Fibroblast of skin of back (primary cell): ENCODE results near the gene LYL1. TPM values are rescaled to one million over a fixed set of nuclear protein-coding genes. Genes with fewer than 3 reads are reported as not detected.
"Not testable (repeated sequence)": the region's sequence is repeated elsewhere in the genome, so short reads cannot be mapped to it uniquely, and the experiment has no call there.

Source experiments
- DNase-seq: peaks from one replicate; pipeline ENCODE4 v3.0.0-alpha.2; 2013
- polyA plus RNA-seq, 2 experiments: library from polyadenylated mRNA; unstranded; fragments of 120-200 nt; gene quantifications; one replicate each; pipeline ENCODE4 v1.2.1, GENCODE V29; 2013; ENCODE audit not compliant: insufficient read length in 2 of 2

Gene LYL1
- 0.97 TPM for polyA plus RNA-seq (2013, experiment 1 of 2; ENCODE audit: insufficient read length)
- polyA plus RNA-seq (2013, experiment 2 of 2; ENCODE audit: insufficient read length), result 0.40 TPM

DNA sequence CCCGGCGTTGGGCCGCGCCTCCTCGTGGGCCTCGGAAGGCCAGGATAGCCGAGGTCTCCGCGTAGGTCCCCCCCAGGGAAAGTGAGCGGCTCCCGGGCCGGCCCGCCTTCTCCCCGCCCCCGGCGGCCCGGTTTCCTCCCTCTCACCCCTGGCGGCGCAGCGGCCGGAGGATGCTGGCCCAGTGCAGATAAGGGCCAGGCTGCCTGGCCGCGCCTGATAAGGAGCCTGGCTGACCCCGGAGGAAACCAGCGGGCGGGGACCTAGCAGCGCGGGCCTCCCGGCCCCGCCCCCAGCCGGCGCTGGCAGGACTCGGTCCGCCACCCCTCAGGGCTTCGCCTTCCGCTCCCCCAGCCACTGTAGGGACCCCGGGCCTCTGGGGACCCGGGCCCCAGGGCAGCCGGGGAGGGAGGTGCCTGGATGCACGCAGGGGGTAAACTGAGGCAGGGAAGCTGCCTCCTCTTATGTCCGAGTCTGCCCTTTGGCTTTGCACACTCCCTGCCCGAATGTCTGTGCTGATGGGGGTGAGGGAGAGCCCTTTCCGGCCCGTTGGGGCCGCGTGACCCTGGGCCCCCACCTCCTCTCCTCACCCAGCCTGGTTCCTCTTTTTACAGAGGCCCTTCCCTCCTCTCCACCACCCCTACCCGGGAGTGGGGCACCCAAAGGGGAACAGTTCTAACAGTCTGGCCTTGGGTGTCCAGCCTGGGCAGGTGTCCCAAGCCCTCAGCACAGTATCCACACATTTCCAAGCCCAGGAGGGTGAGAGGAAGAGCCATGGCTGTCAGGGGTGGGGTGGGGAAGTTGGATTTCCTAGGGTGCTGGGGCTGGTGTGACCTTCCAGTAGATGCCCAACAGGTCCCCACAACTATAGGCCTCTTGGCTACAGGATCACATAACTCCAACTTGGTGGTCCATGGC lies at the start of gene LYL1:
LYL1 (minus strand) TSS at position 193 of the 915 bp plus-strand sequence. CDS start 1,687 bp downstream, outside the sequence.
- DNase-seq, result peak; percentile 44

DNA sequence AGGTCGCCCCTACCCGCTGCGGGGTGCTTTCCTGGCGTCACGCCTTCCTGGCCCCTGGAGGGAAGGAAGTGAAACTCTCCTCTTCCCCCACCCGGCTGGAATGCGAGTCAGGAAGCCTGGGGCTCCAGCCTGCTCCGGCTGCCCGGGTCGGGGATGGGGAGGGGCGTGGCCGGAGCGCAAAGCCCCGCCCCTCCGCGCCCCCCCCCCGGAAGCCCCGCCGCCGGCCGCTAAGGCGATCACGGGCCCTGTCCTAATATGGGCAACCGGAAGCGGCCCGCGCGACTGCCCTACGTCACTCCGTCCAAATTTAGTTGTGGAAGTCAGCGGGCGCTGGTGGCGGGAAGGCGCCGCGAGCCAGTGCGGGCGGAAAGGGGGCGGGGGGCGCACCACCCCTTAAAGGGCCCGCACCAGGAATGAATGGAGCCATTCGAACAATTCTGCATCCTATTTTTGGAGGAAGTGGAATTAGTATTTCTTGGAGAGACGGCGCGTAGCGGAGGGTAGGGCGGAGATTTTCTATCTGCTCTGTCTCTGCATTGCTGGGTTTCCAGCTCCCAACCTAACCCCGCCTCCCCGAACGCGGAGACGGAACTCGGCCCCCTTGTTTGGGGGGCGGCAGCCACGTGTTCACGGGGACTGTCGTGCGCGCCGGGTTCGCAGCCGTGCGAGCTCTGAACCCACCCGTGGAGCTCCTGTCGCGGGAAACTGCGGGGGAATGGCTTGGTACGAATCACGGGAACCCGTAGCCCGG lies 49.1 kb upstream of the LYL1 start:
- peak; percentile 96 for DNase-seq

DNA sequence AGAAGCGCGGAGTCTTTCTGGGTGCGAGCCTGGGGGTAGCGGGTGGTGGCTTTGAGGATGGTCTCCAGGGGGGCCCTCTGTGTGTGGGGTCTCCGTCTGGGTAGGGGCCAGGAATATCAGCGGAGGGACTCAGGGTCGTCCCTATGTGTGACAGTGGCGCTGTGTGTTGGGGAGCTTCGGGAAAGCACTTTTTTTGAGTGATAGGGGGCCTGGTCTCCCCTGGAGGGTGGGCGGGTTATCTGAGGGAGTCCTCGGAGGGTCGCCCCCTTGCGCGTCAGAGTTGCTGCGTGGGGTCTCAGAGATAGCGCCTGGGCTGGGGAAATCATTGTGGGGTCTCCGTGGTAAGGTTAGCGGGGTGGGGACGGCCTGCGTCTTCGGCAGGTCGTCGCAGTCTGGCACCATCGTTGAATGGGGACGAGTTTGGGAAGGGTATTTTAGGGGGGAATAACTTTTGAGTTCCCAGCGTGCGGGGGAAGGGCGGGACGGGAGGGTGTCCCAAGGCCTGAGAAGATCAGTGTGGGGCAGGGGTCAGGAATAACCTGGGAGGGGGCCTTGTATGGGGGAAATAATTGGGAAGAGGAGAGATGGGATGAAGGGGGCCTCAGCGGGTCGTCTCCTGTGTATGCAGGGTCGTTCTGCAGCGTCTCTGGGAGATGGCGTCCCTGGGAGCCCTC lies 48.4 kb upstream of the LYL1 start:
- DNase-seq, result no peak

DNA sequence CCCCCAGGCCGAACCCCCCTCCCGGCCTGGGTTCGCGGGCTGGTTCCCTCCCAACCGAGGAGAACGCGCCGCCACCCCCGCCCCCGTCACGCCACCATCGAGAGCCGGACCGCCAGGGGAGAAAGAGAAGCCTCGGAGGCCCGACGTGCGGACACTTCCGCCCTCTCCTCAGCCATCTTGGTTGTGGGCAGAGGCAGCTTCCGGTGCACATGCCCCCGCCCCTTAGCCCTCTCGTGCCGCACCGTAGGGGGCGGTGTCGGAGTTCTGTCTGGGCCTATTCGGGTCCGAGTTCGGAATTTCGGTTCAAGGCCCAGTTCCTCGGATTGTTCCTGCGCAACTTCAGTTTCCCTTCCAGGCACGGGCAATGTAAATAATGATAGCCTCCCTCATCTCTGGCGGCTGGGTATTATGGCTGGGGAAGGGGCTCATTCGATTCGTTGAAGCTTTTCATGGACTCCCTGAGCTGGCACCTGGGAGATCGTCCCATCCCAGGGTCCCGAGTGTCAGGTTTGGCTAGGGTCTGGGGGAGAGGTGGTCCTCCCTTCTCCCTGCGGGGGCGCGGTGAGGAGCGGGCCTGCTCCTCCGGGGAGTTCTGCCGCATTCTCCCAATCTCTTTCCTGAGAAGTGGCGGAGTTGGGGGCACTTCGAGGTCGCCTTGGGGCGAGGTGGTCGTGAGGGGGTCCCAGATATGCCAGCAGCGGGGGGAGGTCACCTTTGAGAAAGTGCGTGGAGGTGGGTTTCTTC lies 47.7 kb upstream of the LYL1 start, which contains the start of the genes IER2 and STX10:
IER2 (plus strand) TSS at position 225 of the 744 bp plus-strand sequence. CDS start 2,776 bp downstream, outside the sequence.
STX10 (minus strand) TSS at position 189 of the 744 bp plus-strand sequence. CDS start 202 bp downstream, outside the sequence.
- peak; percentile 95 for DNase-seq

DNA sequence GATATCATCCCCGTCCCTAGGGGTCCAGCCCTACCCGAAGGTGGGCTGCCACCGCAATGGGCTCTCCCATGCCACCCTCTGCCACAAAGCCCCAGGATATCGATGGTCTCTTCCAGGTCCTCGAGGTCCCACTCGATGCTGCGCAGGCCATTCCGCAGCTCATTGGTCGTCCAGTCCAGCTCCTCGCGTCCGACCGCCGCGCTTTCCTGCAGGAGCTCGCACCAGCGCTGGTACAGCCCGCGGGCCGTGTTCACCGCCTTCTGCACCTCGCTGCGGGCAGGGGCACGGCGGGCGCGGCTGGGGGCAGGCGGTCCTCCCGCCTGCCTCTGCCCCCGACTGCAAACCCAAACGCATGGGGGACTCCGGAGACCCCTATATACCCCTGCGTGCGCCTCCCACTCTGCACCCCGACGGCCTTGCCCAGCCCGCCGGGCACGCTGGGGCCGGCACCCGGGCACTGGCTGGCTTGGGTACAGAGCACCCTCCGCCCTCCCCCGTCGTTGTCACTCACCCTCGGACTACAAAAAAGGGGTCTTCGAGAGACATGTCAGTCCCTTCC lies 47.0 kb upstream of the LYL1 start:
- DNase-seq, result peak; percentile 52

DNA sequence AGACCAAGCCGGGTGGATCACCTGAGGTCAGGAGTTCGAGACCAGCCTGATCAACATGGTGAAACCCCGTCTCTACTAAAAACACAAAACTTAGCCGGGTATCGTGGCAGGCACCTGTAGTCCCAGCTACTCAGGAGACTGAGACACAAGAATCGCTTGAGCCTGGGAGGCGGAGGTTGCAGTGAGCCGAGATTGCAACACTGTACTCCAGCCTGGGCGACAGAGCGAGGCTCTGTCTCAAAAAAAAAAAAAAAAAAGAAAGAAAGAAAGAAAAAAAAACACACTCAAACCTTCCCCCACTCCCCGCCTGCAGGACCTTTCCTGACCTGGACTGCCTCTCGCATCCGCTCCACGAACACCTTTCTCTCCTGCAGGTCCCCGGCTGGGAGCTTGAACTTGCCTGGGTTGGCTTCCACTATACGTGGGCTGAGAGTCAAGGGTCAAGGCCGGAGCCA lies 46.5 kb upstream of the LYL1 start:
- DNase-seq, result not testable (repeated sequence)

DNA sequence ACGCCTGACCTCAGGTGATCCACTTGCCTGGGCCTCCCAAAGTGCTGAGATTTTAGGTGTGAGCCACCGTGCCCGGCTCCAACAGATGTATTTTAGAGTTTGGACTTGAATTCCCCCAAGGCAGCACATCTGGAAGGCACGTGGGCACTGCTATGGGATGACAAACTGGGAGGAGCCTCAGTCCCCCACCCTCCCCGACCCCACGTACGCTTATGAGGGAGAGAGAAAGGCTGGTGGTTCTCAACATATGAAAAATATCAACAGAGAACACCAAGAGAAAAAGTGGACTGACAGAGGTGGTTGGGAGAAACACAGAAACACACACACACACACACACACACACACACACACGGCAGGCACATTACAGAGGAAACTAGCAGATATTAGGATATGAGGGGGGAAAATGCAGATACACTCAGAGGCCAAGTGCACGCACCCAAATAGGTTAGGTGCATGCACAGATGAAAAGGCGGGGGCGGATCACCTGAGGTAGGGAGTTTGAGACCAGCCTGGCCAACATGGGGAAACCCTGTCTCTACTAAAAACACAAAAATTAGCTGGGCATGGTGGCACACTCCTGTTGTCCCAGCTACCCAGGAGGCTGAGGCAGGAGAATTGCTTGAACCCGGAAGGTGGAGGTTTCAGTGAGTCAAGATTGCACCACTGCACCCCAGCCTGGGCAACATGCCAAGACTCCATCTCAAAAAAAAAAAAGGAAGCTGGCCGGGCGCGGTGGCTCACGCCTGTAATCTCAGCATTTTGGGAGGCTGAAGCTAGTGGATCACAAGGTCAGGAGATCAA lies 44.3 kb upstream of the LYL1 start:
- DNase-seq, result no peak

DNA sequence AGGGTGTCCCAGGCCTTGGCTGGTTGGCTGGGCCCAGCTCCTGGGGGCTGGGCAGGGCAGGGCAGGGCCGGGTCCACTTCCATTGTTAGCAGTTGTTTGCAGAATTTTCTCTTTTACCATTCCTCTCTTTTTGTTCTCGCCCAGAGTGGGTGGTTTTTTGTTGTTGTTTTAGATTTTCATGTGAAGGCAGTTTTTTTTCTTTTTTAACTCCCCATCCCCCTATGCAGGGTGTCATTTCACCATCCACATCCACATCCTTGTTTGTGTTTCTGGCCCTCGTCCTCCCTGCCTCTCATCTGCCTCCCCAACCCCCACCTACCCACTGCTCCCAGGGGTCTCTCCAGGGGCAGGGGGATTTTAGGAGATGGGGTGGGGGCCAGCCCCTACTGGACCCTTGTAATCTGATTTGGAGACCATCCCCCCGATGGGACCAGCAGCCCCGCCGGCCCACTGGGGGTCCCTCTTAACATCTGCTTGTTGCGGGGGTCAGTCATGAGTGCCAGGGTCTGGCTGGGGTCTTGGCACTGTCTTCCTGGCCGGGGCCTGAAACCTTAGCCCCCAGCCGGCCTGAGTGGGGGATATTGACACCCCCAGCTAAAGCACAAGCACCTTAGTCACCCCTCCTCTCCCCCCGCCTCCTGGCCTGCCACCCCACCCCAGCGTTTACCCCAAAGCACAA lies 37.1 kb upstream of the LYL1 start:
- no peak for DNase-seq

DNA sequence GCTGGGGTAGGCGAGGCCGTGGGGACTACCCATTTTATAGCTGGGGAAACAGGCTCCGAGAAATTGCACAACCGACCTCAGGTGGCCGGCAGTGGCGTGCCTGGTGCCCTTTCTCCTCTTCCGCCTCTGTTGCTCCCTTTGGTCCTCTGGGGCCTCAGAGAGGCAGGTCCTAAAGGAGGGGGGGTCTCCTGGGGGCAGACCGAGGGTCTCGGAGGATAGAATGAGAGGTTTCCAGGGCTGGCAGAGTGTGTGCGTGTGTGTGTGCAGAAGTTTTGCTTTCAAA lies 36.2 kb upstream of the LYL1 start:
- no peak for DNase-seq

DNA sequence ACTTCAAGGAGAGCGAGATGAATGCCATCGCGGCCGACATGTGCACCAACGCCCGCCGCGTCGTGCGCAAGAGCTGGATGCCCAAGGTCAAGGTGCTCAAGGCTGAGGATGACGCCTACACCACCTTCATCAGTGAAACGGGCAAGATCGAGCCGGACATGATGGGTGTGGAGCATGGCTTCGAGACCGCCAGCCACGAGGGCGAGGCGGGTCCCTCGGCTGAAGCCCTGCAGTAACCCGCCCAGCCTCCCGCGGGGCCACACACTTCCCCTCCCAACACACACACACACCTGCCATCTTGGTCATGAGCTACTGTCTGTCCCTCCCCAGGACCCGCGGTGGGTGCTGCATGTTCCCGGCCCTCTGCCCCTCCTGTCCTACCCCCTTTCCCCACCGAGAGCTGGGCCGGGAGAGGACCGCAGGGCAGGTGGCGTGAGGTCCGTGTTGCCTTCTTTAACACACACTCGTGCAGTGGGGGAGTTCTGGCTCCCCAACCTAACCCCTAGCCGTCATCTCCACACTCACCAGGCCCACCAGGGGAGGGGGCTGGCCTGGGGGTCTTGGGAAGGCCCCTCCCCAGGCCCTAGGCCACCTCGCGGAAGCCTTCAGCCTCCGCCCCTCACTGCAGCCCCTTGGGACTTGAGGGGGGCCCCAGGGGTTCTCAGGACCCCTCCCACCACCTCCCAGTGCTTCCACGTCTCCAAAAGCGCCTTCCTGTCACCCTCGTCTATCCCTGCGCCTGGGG lies 35.7 kb upstream of the LYL1 start:
- no peak for DNase-seq

DNA sequence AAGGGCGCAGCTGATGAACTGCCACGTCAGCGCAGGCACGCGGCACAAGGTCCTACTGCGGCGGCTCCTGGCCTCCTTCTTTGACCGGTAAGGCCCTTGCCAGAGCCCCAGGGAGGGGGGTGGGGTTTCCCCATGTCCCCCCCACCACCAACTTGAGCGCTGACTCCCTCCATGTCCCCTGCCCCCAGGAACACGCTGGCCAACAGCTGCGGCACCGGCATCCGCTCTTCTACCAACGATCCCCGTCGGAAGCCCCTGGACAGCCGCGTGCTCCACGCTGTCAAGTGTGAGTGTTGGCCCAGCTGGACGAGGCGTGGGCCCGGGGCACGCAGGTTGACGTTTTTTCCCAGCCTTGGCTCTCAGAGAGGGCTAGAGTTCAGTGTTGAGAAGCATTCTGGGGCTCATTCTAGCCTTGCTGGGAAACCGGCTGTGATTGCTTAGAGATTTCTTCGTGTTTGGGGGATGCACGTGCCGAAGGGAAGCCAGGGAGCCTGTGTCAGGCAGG lies 34.7 kb upstream of the LYL1 start:
- DNase-seq, result no peak

DNA sequence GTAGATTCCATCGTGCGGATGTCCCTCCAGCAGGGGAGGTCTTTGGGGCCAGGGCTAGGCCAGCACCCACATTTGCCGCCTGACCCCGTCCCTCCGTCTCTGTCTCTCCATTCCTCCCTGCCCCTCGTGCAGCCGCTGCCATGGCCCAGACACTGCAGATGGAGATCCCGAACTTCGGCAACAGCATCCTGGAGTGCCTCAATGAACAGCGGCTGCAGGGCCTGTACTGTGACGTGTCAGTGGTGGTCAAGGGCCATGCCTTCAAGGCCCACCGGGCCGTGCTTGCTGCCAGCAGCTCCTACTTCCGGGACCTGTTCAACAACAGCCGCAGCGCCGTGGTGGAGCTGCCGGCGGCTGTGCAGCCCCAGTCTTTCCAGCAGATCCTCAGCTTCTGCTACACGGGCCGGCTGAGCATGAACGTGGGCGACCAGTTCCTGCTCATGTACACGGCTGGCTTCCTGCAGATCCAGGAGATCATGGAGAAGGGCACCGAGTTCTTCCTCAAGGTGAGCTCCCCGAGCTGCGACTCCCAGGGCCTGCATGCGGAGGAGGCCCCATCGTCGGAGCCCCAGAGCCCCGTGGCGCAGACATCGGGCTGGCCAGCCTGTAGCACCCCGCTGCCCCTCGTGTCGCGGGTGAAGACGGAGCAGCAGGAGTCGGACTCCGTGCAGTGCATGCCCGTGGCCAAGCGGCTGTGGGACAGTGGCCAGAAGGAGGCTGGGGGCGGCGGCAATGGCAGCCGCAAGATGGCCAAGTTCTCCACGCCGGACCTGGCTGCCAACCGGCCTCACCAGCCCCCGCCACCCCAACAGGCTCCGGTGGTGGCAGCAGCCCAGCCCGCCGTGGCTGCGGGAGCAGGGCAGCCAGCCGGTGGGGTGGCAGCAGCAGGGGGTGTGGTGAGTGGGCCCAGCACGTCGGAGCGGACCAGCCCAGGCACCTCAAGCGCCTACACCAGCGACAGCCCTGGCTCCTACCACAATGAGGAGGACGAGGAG lies 32.7 kb upstream of the LYL1 start:
- DNase-seq, result no peak

DNA sequence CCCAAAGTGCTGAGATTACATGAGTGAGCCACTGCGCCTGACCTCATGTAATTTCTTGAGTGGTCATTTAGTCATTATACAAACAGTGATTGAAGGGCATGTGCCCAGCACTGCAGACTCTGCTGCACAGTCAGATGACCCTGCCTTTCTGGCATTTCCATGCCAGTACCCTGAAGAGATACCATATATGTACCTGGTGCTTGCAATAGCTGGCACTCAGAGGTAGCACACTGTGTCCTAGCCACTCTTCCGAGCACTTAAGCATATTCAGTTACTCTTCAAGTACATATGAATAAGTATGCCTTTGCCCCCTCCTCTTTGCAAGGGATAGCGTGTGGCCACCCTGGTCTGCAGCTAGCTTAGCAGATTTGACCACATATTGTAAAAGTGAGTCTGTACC lies 32.0 kb upstream of the LYL1 start:
- DNase-seq, result no peak

DNA sequence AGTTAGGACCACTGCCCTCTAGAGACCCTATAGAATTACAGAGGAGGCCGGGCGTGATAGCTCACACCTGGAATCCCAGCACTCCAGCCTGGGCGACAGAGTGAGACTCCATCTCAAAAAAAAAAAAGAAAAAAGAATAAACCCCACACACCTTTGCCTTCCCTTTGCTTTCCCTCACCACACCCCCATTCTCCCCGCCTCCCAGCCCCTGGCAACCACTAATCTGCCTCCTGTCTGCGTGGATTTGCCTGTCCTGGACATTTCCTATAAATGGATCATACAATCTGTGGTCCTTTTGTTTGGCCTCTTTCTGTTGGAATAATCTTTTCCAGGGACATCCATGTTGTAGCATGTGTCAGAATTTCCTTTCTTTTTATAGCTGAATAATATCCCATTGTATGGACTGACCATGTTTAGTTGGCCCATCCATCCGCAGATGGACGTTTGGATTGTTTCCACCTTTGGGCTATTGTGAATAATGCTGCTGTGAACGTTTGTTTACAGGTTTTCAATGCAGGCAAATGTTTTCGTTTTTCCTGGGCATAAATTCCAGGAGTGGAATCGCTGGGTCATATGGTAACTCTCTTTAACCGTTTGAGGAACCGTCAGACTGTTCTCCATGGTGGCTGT lies 30.7 kb upstream of the LYL1 start:
- DNase-seq, result no peak

DNA sequence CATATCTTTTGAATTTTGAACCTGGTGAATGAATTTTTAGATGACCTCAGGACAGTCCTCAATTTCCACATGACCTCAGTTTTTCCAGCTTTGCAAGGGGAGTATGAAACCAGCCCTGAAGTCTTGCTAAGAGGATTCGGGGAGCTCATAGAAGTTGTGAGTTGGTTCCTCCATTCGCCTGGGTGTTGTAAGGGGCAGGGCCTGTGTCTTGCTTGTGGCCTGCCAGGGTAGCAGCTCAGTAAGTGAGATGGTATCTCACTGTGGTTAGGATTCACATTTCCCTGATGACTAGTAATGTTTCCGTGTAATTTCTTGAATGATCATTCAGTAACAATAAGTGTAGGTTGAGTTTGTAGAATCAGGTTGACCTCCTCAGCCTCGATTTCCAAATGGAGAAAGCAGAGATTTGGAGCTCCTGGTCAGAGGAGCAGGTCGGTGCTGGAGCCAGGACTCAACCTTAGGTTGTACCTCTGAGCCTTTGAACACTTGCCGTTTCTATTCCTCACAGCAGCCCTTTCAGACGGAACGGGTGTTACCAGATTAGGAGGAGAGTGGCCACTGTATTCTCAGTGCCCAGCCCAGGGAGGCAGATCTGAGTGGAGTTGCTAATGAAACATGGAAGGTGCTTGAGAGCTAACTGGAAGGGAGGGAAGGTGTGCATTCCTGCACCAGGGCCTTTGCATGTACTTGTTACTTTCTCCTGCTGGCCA lies 30.0 kb upstream of the LYL1 start:
- peak; percentile 52 for DNase-seq

DNA sequence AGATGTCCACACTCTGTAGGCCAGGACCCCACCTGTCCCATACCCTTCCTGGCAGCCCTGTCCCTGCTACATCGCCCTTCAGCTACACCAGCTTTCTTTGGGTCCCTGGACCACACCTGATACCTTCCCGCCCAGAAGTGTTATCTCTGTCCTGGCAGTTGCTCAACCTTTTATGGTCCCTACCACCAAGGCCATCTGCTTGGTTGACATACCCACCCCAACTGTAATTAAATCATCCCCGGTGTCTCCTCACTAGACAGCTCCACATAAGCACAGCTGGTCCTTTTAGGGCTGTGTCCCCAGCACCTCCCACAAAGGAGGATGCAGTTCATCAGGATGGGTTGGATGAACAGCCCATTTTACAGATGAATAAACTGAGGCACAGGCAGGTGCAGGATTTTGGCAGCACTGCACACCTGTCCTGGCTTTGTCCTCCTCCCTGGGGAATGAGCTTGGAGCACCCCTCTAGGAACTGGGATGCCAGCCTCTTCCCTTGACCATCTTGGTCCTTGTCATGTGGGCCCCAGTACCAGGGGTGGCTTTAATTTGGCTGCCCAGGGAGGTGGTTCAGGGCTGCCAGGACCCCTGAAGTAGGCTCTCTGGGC lies 28.3 kb upstream of the LYL1 start:
- DNase-seq, result no peak
